Measurements from ENCODE around the gene PATL1. TPM values are rescaled to one million over a fixed set of nuclear protein-coding genes. Genes with fewer than 3 reads are reported as not detected.

The PATL1 gene
- total RNA-seq, 1 experiment from 2014 or later: 27.6 TPM

DNA sequence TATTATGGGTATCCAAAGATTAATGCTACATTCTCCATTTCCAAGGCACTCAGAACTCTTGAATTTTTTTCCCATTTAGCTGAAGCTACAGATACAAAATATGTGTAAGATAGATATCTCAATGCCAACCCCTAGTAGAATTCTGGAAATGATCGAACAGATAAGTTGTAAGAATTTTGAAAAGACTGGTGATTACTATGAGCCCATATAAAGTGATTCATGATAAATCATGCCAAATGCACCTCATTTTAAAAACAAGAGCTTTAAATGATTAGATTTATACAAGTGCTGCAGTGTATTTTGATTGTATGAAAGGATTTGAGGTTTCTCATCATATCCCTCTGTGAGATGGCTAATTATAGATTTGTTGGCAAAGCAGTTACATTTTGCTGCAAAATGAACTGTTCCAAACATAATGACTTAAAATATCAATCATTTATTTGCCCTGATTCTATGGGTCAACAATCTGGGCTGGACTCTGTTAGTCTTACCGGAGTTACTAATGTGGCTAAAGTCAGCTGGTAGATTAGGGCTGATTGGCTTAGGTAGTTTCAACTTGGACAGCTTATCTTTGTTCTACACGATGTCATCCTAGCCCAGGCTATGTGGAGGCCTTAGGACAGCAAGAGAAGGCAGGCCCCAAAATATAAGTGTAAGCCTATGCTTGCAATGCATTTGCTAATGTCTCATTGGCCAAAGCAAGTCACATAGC is 41.5 kb upstream of the PATL1 start (continued):
- TF ChIP-seq, protein P1, sequence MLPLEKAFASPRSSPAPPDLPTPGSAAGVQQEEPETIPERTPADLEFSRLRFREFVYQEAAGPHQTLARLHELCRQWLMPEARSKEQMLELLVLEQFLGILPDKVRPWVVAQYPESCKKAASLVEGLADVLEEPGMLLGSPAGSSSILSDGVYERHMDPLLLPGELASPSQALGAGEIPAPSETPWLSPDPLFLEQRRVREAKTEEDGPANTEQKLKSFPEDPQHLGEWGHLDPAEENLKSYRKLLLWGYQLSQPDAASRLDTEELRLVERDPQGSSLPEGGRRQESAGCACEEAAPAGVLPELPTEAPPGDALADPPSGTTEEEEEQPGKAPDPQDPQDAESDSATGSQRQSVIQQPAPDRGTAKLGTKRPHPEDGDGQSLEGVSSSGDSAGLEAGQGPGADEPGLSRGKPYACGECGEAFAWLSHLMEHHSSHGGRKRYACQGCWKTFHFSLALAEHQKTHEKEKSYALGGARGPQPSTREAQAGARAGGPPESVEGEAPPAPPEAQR (CRISPR knock-in tag; IDR thresholded peaks at IDR 0.05): no peak
- TF ChIP-seq, protein P2, sequence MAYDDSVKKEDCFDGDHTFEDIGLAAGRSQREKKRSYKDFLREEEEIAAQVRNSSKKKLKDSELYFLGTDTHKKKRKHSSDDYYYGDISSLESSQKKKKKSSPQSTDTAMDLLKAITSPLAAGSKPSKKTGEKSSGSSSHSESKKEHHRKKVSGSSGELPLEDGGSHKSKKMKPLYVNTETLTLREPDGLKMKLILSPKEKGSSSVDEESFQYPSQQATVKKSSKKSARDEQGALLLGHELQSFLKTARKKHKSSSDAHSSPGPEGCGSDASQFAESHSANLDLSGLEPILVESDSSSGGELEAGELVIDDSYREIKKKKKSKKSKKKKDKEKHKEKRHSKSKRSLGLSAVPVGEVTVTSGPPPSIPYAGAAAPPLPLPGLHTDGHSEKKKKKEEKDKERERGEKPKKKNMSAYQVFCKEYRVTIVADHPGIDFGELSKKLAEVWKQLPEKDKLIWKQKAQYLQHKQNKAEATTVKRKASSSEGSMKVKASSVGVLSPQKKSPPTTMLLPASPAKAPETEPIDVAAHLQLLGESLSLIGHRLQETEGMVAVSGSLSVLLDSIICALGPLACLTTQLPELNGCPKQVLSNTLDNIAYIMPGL (CRISPR knock-in tag; IDR thresholded peaks at IDR 0.05): no peak
- TF ChIP-seq EMX1 (CRISPR knock-in tag; IDR thresholded peaks at IDR 0.05) (no peak), ELF4 (CRISPR knock-in tag; IDR thresholded peaks at IDR 0.05; ENCODE audit: low read depth) (no peak), JAZF1 (CRISPR knock-in tag; IDR thresholded peaks at IDR 0.05) (no peak), SP1 (CRISPR knock-in tag; conservative IDR thresholded peaks at IDR 0.05) (no peak), SMAD3 (CRISPR knock-in tag; IDR thresholded peaks at IDR 0.05; ENCODE audit: borderline replicate concordance) (no peak)
- TF ChIP-seq, protein P3, sequence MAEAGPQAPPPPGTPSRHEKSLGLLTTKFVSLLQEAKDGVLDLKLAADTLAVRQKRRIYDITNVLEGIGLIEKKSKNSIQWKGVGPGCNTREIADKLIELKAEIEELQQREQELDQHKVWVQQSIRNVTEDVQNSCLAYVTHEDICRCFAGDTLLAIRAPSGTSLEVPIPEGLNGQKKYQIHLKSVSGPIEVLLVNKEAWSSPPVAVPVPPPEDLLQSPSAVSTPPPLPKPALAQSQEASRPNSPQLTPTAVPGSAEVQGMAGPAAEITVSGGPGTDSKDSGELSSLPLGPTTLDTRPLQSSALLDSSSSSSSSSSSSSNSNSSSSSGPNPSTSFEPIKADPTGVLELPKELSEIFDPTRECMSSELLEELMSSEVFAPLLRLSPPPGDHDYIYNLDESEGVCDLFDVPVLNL (CRISPR knock-in tag; IDR thresholded peaks at IDR 0.05; ENCODE audit: borderline replicate concordance, low read depth): no peak
- TF ChIP-seq, protein P4, sequence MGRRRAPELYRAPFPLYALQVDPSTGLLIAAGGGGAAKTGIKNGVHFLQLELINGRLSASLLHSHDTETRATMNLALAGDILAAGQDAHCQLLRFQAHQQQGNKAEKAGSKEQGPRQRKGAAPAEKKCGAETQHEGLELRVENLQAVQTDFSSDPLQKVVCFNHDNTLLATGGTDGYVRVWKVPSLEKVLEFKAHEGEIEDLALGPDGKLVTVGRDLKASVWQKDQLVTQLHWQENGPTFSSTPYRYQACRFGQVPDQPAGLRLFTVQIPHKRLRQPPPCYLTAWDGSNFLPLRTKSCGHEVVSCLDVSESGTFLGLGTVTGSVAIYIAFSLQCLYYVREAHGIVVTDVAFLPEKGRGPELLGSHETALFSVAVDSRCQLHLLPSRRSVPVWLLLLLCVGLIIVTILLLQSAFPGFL (CRISPR knock-in tag; IDR thresholded peaks at IDR 0.05; ENCODE audit: borderline replicate concordance): no peak
- TF ChIP-seq, protein P5, sequence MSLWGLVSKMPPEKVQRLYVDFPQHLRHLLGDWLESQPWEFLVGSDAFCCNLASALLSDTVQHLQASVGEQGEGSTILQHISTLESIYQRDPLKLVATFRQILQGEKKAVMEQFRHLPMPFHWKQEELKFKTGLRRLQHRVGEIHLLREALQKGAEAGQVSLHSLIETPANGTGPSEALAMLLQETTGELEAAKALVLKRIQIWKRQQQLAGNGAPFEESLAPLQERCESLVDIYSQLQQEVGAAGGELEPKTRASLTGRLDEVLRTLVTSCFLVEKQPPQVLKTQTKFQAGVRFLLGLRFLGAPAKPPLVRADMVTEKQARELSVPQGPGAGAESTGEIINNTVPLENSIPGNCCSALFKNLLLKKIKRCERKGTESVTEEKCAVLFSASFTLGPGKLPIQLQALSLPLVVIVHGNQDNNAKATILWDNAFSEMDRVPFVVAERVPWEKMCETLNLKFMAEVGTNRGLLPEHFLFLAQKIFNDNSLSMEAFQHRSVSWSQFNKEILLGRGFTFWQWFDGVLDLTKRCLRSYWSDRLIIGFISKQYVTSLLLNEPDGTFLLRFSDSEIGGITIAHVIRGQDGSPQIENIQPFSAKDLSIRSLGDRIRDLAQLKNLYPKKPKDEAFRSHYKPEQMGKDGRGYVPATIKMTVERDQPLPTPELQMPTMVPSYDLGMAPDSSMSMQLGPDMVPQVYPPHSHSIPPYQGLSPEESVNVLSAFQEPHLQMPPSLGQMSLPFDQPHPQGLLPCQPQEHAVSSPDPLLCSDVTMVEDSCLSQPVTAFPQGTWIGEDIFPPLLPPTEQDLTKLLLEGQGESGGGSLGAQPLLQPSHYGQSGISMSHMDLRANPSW (CRISPR knock-in tag; conservative IDR thresholded peaks at IDR 0.05; ENCODE audit: low read depth): no peak

DNA sequence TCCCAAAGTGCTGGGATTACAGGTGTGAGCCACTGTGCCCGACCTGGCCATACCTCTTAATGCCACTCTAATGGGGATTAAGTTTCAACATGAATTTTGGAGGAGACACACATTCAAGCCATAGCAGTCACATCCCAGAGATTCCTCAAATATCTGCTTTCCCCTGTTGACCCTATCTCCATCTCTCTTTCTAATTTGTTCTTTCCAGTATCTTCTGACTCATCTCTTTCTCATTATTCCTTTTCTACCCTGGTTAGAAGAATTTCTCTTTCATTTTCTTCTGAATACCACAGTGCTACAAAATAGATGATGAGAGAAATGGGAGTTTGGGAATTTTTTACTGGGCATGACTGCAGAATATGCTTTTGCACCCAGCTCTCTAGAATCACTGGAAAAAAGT is 39.7 kb upstream of the PATL1 start:
- no peak for DNase-seq (ENCODE audit: low spot score)
- peaks cover 4% of the 10 kb centered on the region; the same call in 1 of the 2 replicates for H3K27me3 Mint-ChIP-seq (ENCODE audit: low read depth)
- no peak for ATAC-seq
- TF ChIP-seq ZNF219 (CRISPR knock-in tag; IDR thresholded peaks at IDR 0.05; ENCODE audit: borderline replicate concordance): no peak
- H3K4me3 Mint-ChIP-seq: no peak overlapping the region
- peaks cover 12% of the 10 kb centered on the region for H3K9me3 Mint-ChIP-seq
- no peaks in the 10 kb centered on the region for H3K4me1 Mint-ChIP-seq
- POLR2A ChIA-PET: no interaction called here
- no peak overlapping the region for H3K27ac Mint-ChIP-seq
- CTCF ChIA-PET: no interaction called here
- H3K36me3 Mint-ChIP-seq: no peaks in the 10 kb centered on the region

DNA sequence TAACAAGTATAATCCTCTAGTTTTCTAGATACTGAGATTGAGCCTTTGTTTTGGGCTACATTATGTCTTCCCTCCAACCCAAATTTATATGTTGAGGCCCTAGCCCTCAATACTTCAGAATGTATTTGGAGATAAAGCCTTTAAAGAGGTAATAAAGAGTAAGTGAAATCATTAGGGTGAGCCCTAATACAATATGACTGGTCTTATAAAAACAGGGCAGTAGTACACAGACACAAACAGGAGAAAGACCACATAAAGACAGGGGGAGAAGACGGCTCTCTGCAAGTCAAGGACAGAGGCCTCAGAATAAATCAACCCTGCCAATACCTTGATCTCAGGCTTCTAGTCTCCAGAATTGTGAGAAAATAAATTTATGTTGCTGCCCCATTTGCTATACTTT is 38.5 kb upstream of the PATL1 start:
- H3K4me3 Mint-ChIP-seq: no peak overlapping the region
- ATAC-seq (no peak), DNase-seq (ENCODE audit: low spot score) (no peak)
- peaks cover 12% of the 10 kb centered on the region for H3K9me3 Mint-ChIP-seq
- no peak overlapping the region for H3K27ac Mint-ChIP-seq
- H3K27me3 Mint-ChIP-seq (ENCODE audit: low read depth): no peaks in the 10 kb centered on the region; the same call in 1 of the 2 replicates
- ChIA-PET POLR2A (no interaction called here), CTCF (no interaction called here)
- H3K4me1 Mint-ChIP-seq: no peaks in the 10 kb centered on the region
- no peaks in the 10 kb centered on the region for H3K36me3 Mint-ChIP-seq
- TF ChIP-seq IRF2 (CRISPR knock-in tag; IDR thresholded peaks at IDR 0.05; ENCODE audit: borderline replicate concordance, low read depth) (no peak), TP53 (CRISPR knock-in tag; IDR thresholded peaks at IDR 0.05) (no peak), RELA (CRISPR knock-in tag; IDR thresholded peaks at IDR 0.05; ENCODE audit: borderline replicate concordance) (no peak)
- TF ChIP-seq, protein P2 (CRISPR knock-in tag; IDR thresholded peaks at IDR 0.05): no peak
- TF ChIP-seq, protein P6, sequence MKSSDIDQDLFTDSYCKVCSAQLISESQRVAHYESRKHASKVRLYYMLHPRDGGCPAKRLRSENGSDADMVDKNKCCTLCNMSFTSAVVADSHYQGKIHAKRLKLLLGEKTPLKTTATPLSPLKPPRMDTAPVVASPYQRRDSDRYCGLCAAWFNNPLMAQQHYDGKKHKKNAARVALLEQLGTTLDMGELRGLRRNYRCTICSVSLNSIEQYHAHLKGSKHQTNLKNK (CRISPR knock-in tag; IDR thresholded peaks at IDR 0.05): no peak
- TF ChIP-seq, protein P7, sequence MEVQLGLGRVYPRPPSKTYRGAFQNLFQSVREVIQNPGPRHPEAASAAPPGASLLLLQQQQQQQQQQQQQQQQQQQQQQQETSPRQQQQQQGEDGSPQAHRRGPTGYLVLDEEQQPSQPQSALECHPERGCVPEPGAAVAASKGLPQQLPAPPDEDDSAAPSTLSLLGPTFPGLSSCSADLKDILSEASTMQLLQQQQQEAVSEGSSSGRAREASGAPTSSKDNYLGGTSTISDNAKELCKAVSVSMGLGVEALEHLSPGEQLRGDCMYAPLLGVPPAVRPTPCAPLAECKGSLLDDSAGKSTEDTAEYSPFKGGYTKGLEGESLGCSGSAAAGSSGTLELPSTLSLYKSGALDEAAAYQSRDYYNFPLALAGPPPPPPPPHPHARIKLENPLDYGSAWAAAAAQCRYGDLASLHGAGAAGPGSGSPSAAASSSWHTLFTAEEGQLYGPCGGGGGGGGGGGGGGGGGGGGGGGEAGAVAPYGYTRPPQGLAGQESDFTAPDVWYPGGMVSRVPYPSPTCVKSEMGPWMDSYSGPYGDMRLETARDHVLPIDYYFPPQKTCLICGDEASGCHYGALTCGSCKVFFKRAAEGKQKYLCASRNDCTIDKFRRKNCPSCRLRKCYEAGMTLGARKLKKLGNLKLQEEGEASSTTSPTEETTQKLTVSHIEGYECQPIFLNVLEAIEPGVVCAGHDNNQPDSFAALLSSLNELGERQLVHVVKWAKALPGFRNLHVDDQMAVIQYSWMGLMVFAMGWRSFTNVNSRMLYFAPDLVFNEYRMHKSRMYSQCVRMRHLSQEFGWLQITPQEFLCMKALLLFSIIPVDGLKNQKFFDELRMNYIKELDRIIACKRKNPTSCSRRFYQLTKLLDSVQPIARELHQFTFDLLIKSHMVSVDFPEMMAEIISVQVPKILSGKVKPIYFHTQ (CRISPR knock-in tag; IDR thresholded peaks at IDR 0.05): no peak
- TF ChIP-seq, protein P8, sequence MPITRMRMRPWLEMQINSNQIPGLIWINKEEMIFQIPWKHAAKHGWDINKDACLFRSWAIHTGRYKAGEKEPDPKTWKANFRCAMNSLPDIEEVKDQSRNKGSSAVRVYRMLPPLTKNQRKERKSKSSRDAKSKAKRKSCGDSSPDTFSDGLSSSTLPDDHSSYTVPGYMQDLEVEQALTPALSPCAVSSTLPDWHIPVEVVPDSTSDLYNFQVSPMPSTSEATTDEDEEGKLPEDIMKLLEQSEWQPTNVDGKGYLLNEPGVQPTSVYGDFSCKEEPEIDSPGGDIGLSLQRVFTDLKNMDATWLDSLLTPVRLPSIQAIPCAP (CRISPR knock-in tag; IDR thresholded peaks at IDR 0.05): no peak
